AG10803 (cell line): ENCODE results near the gene KHDC1L.
"Not testable (repeated sequence)": the region's sequence is repeated elsewhere in the genome, so short reads cannot be mapped to it uniquely, and the experiment has no call there.

ENCODE experiments used
- DNase-seq: peaks from one replicate; pipeline ENCODE4 v3.0.0; 2010; ENCODE audit warnings: low read depth
- H3K4me3 ChIP-seq: 2 replicates; pipeline ENCODE4 v1.5.1; 2011; ENCODE audit warnings: mild to moderate bottlenecking, low read length, control low read depth
- CTCF ChIP-seq: conservative IDR thresholded peaks from 2 replicates; pipeline ENCODE4 v1.5.1; 2011; ENCODE audit warnings: mild to moderate bottlenecking, low read length, control low read depth, inconsistent platforms

The KHDC1L gene

DNA sequence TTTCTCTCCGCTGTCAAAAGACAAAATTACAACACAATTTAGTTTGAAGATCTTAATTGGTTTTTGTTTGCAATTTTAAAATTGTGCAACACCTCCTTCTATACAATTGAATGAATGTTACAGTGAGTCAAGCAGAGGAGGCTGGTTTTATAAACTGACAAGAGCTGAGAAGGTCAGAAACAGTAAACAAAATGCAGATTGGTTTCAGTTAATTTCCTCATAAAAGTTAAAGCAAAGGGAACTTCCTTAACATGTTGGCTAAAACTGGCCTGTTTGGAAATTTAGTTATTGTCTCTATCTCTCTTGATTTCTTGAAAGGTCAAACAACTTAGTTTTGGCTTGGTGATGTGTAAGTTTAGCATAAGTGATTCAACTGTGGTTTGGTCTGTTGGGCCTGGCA lies 22.2 kb downstream of the KHDC1L start:
- TF ChIP-seq CTCF = no peak
- H3K4me3 ChIP-seq = no peak overlapping the region
- peak; percentile 4 for DNase-seq

GRCh38 chr6:73200735-73201134 lies 24.6 kb downstream of the KHDC1L start:
- DNase-seq = no peak
- no peak for TF ChIP-seq CTCF
- no peak overlapping the region for H3K4me3 ChIP-seq

GRCh38 chr6:73200247-73200646 lies 25.0 kb downstream of the KHDC1L start:
- no peak overlapping the region for H3K4me3 ChIP-seq
- no peak for TF ChIP-seq CTCF
- no peak for DNase-seq

DNA sequence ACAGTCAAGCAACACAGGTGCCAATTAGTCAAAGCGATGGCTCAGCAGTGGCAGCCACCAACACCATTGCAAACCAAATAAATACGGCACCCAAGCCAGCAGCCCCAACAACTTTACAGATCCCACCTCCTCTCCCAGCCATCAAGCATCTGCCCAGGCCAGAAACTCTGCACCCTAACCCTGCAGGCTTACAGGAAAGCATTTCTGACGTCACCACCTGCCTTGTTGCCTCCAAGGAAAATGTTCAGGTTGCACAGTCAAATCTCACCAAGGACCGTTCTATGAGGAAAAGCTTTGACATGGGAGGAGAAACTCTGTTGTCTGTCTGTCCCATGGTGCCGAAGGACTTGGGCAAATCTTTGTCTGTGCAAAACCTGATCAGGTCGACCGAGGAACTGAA lies 30.6 kb downstream of the KHDC1L start:
- no peak for DNase-seq
- H3K4me3 ChIP-seq = no peak overlapping the region
- no peak for TF ChIP-seq CTCF

- not testable (repeated sequence) for DNase-seq, H3K4me3 ChIP-seq
These were observed 32.0 kb downstream of the KHDC1L start for GRCh38 chr6:73193302-73193701.

GRCh38 chr6:73182021-73182607 lies 43.2 kb downstream of the KHDC1L start:
- no peak for TF ChIP-seq CTCF
- DNase-seq = no peak
- H3K4me3 ChIP-seq = no peak overlapping the region

GRCh38 chr6:73180763-73181619 lies 44.3 kb downstream of the KHDC1L start:
- peak; percentile 93 for TF ChIP-seq CTCF
- H3K4me3 ChIP-seq = peak overlapping the region; percentile 55
- DNase-seq = peak; percentile 80
